ENCODE measurements around the gene MRC2. TPM values are rescaled to one million over a fixed set of nuclear protein-coding genes. Genes with fewer than 3 reads are reported as not detected.

The MRC2 gene
- total RNA-seq, 2 donors from 2014 or later, result 7.0 to 22.1 TPM

DNA sequence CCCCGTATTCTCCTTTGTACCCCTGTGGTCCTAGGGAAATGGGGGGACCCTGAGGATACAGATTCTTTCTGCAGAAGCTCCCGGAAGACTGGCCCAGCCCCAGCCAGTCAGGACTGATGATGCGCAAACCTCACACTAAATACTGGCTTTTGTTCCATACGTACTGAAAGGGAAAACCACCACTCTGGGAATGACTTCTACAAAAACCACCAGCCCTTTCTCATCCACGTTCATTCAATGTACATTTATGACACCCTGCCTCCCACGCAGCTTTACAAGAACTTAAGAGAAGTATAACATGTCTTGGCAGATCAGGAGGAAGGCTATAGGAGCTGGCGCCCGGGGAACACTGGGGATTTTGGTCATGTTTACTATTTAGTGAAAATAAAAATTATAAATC lies 110.0 kb downstream of the MRC2 start:
- H3K36me3 ChIP-seq (replicated peaks in 1 of 2; ENCODE audit: insufficient read depth in 1 of 2, low read depth in 2 of 2), result no peaks in the 10 kb centered on the region
- H3K27ac ChIP-seq, result no peak overlapping the region
- intact Hi-C loops (cut with DNase I), result no loop called here
- no peaks in the 10 kb centered on the region for H3K9me3 ChIP-seq
- DNase-seq, result no peak
- WGBS, 2 donors, result 69 to 85% methylated on average over 7 to 8 of the region's 8 CpGs
- no peak for ATAC-seq
- H3K4me1 ChIP-seq, result no peaks in the 10 kb centered on the region
- no peaks in the 10 kb centered on the region for H3K27me3 ChIP-seq
- no peak for TF ChIP-seq POLR2A (IDR thresholded peaks at IDR 0.05)
- TF ChIP-seq, protein P1, sequence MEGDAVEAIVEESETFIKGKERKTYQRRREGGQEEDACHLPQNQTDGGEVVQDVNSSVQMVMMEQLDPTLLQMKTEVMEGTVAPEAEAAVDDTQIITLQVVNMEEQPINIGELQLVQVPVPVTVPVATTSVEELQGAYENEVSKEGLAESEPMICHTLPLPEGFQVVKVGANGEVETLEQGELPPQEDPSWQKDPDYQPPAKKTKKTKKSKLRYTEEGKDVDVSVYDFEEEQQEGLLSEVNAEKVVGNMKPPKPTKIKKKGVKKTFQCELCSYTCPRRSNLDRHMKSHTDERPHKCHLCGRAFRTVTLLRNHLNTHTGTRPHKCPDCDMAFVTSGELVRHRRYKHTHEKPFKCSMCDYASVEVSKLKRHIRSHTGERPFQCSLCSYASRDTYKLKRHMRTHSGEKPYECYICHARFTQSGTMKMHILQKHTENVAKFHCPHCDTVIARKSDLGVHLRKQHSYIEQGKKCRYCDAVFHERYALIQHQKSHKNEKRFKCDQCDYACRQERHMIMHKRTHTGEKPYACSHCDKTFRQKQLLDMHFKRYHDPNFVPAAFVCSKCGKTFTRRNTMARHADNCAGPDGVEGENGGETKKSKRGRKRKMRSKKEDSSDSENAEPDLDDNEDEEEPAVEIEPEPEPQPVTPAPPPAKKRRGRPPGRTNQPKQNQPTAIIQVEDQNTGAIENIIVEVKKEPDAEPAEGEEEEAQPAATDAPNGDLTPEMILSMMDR (IDR thresholded peaks at IDR 0.05), result no peak
- H3K4me3 ChIP-seq, result no peak overlapping the region

- DNase-seq (no peak), ATAC-seq (no peak)
- intact Hi-C loops (cut with DNase I), result no loop called here
- Histone ChIP-seq H3K4me1 (no peaks in the 10 kb centered on the region), H3K9me3 (no peaks in the 10 kb centered on the region), H3K4me3 (no peak overlapping the region), H3K27ac (no peak overlapping the region), H3K27me3 (no peaks in the 10 kb centered on the region), H3K36me3 (replicated peaks in 1 of 2; ENCODE audit: insufficient read depth in 1 of 2, low read depth in 2 of 2) (no peaks in the 10 kb centered on the region)
- 74 to 79% methylated on average over 9 of the region's 9 CpGs for WGBS, 2 donors
- no peak for TF ChIP-seq POLR2A (IDR thresholded peaks at IDR 0.05)
- TF ChIP-seq, protein P1 (IDR thresholded peaks at IDR 0.05), result no peak
Measured at GRCh38 chr17:62738281-62738680, 110.8 kb downstream of the MRC2 start.

GRCh38 chr17:62739645-62740388 lies 112.3 kb downstream of the MRC2 start:
- Histone ChIP-seq H3K36me3 (replicated peaks in 1 of 2; ENCODE audit: insufficient read depth in 1 of 2, low read depth in 2 of 2) (no peaks in the 10 kb centered on the region), H3K9me3 (no peaks in the 10 kb centered on the region), H3K27ac (no peak overlapping the region), H3K4me3 (no peak overlapping the region), H3K27me3 (no peaks in the 10 kb centered on the region), H3K4me1 (no peaks in the 10 kb centered on the region)
- intact Hi-C loops (cut with DNase I), result no loop called here
- no peak for TF ChIP-seq POLR2A (IDR thresholded peaks at IDR 0.05)
- TF ChIP-seq, protein P1 (IDR thresholded peaks at IDR 0.05), result no peak
- DNase-seq, result no peak
- ATAC-seq, result no peak
- 78 to 93% methylated on average over 13 to 16 of the region's 16 CpGs for WGBS, 2 donors

- DNase-seq (no peak), ATAC-seq (no peak)
- no peaks in the 10 kb centered on the region for H3K36me3 ChIP-seq (replicated peaks in 1 of 2; ENCODE audit: insufficient read depth in 1 of 2, low read depth in 2 of 2)
- no peak overlapping the region for H3K27ac ChIP-seq
- no peaks in the 10 kb centered on the region for H3K4me1 ChIP-seq
- no peak for TF ChIP-seq POLR2A (IDR thresholded peaks at IDR 0.05)
- TF ChIP-seq, protein P1 (IDR thresholded peaks at IDR 0.05), result no peak
- 84 to 87% methylated on average over 4 of the region's 4 CpGs for WGBS, 2 donors
- H3K9me3 ChIP-seq, result no peaks in the 10 kb centered on the region
- H3K27me3 ChIP-seq, result no peaks in the 10 kb centered on the region
- intact Hi-C loops (cut with DNase I), result no loop called here
- H3K4me3 ChIP-seq, result no peak overlapping the region
Measured at GRCh38 chr17:62741290-62741689, 113.8 kb downstream of the MRC2 start.

Small RNA genes lying within 50 kb of the gene (small RNA-seq; reads per million reads assigned to genes)
- gene RF00019, result not detected
- gene RNU6-446P, result not detected

Other genes starting within 250 kb of the MRC2 start
- gene EFCAB3, start 247.1 kb upstream of the MRC2 start, total RNA-seq, result not detected
- gene METTL2A, start 203.8 kb upstream of the MRC2 start, total RNA-seq, result 10 to 100 TPM in 1 of 2 donors, under 1 TPM in 1; 0.99 to 14.0 TPM
- 10 to 100 TPM; 20.8 to 54.1 TPM for gene TLK2, start 148.8 kb upstream of the MRC2 start, total RNA-seq
- gene MARCHF10, start 180.6 kb downstream of the MRC2 start, total RNA-seq, result under 1 TPM in 1 of 2 donors, not detected in 1; under 0.01 TPM